WTC11 (cell line): Measurements from ENCODE around the gene ZNF414. TPM values are rescaled to one million over a fixed set of nuclear protein-coding genes. Genes with fewer than 3 reads are reported as not detected.

Experiments used
- ATAC-seq: fragments of 200-7000 bp; cut with Tn5 transposase; 2 replicates; pipeline ENCODE4 v1.10.0; 2021; ENCODE audit warnings: mild to moderate bottlenecking, moderate library complexity
- CTCF ChIA-PET: fragments of 300-600 bp; sonication (Branson Sonifier 250); formaldehyde crosslinking; loops from one replicate; lab custom pipeline; 2021; ENCODE audit warnings: antibody characterized with exemption; lab: Charles Lee
- POLR2A ChIA-PET: fragments of 350-600 bp; sonication (Branson Sonifier 250); formaldehyde crosslinking; loops from one replicate; lab custom pipeline; 2021; ENCODE audit warnings: antibody characterized with exemption; lab: Charles Lee
- DNase-seq: peaks from one replicate; pipeline ENCODE4 v3.0.0; 2021; ENCODE audit warnings: low spot score
- H3K27ac Mint-ChIP-seq: 2 replicates; pipeline ENCODE4 v1.8.0; 2021; ENCODE audit warnings: mixed read lengths
- H3K27me3 Mint-ChIP-seq: 2 replicates; pipeline ENCODE4 v1.8.0; 2021; ENCODE audit warnings: low read depth, mild to moderate bottlenecking, moderate library complexity, mixed read lengths
- H3K36me3 Mint-ChIP-seq: 2 replicates; pipeline ENCODE4 v1.8.0; 2021; ENCODE audit warnings: mixed read lengths
- H3K4me1 Mint-ChIP-seq: 2 replicates; pipeline ENCODE4 v1.8.0; 2022; ENCODE audit warnings: mixed read lengths
- H3K4me3 Mint-ChIP-seq: 2 replicates; pipeline ENCODE4 v1.8.0; 2021; ENCODE audit warnings: mild to moderate bottlenecking, moderate library complexity, mixed read lengths
- H3K9me3 Mint-ChIP-seq: 2 replicates; pipeline ENCODE4 v1.8.0; 2021; ENCODE audit warnings: mixed read lengths
- ERG ChIP-seq: fragments of 250-450 bp; sonication (Bioruptor Pico); IDR thresholded peaks from 2 replicates; pipeline ENCODE4 v1.8.0; 2021; ENCODE audit warnings: mild to moderate bottlenecking
- JAZF1 ChIP-seq: fragments of 250-450 bp; sonication (Bioruptor Pico); IDR thresholded peaks from 2 replicates; pipeline ENCODE4 v1.9.0; 2021; ENCODE audit warnings: moderate library complexity, mild to moderate bottlenecking, inconsistent platforms
- JUN ChIP-seq: sonication (generic); formaldehyde crosslinking; IDR thresholded peaks from 2 replicates; pipeline ENCODE4 v1.8.0; 2023; ENCODE audit warnings: mild to moderate bottlenecking, missing genetic modification reagents
- KAT7 ChIP-seq: sonication (generic); formaldehyde crosslinking; IDR thresholded peaks from 2 replicates; pipeline ENCODE4 v1.8.1; 2023; ENCODE audit warnings: missing genetic modification reagents, mild to moderate bottlenecking, borderline replicate concordance
- NFE2L1 ChIP-seq: sonication (generic); formaldehyde crosslinking; IDR thresholded peaks from 2 replicates; pipeline ENCODE4 v1.8.1; 2023; ENCODE audit warnings: missing genetic modification reagents
- OVOL2 ChIP-seq: fragments of 250-450 bp; sonication (Bioruptor Pico); IDR thresholded peaks from 2 replicates; pipeline ENCODE4 v1.9.0; 2021; ENCODE audit warnings: mild to moderate bottlenecking, borderline replicate concordance
- SMAD3 ChIP-seq: sonication (generic); formaldehyde crosslinking; IDR thresholded peaks from 2 replicates; pipeline ENCODE4 v1.8.0; 2022; ENCODE audit warnings: missing genetic modification reagents, mild to moderate bottlenecking, borderline replicate concordance
- ZNF423 ChIP-seq: fragments of 250-450 bp; sonication (Bioruptor Pico); IDR thresholded peaks from 2 replicates; pipeline ENCODE4 v2.1.2; 2022; ENCODE audit warnings: mild to moderate bottlenecking, moderate library complexity
- ZNF425 ChIP-seq: fragments of 250-450 bp; sonication (Bioruptor Pico); conservative IDR thresholded peaks from 2 replicates; pipeline ENCODE4 v1.9.0; 2021; ENCODE audit warnings: mild to moderate bottlenecking
- ZNF532 ChIP-seq: fragments of 250-450 bp; sonication (Bioruptor Pico); IDR thresholded peaks from 2 replicates; pipeline ENCODE4 v1.9.0; 2021; ENCODE audit warnings: mild to moderate bottlenecking, borderline replicate concordance
- ZNF671 ChIP-seq: fragments of 250-450 bp; sonication (Bioruptor Pico); IDR thresholded peaks from 2 replicates; pipeline ENCODE4 v1.8.0; 2021; ENCODE audit warnings: mild to moderate bottlenecking
- total RNA-seq: library from RNA; stranded (reverse); gene quantifications from 3 replicates; pipeline ENCODE4 v1.2.3, GENCODE V29; 2021
- TF ChIP-seq, protein P1 (sequence below): sonication (generic); formaldehyde crosslinking; IDR thresholded peaks from 2 replicates; pipeline ENCODE4 v1.8.1; 2022; ENCODE audit warnings: low read depth, missing genetic modification reagents, borderline replicate concordance
- TF ChIP-seq, protein P2 (sequence below): sonication (generic); formaldehyde crosslinking; IDR thresholded peaks from 2 replicates; pipeline ENCODE4 v1.8.0; 2022; ENCODE audit warnings: mild to moderate bottlenecking, missing genetic modification reagents
- TF ChIP-seq, protein P3 (sequence below): sonication (generic); formaldehyde crosslinking; IDR thresholded peaks from 2 replicates; pipeline ENCODE4 v1.8.1; 2023; ENCODE audit warnings: mild to moderate bottlenecking, missing genetic modification reagents, borderline replicate concordance
- TF ChIP-seq, protein P4 (sequence below): sonication (generic); formaldehyde crosslinking; IDR thresholded peaks from 2 replicates; pipeline ENCODE4 v1.8.0; 2023; ENCODE audit warnings: mild to moderate bottlenecking, missing genetic modification reagents

The ZNF414 gene
- total RNA-seq, 1 experiment from 2014 or later = 38.2 TPM

DNA sequence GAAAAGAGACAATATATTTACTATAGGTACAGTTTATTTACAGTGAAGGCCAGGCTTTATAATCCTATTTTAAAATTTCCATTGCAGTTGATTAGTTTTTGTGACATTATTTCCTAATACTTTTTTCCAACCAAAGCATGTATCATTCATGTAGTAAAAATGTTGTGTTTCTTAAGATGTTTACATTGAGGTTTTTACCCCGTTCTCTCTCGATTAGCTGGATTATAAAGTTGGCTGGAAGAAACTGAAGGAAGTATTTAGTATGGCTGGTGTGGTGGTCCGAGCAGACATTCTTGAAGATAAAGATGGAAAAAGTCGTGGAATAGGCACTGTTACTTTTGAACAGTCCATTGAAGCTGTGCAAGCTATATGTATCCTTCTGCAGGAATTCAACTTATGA lies 47.9 kb downstream of the ZNF414 start (continued):
- no peak for TF ChIP-seq ZNF425 (CRISPR knock-in tag)
- TF ChIP-seq ZNF671 = no peak
- TF ChIP-seq, protein P1, sequence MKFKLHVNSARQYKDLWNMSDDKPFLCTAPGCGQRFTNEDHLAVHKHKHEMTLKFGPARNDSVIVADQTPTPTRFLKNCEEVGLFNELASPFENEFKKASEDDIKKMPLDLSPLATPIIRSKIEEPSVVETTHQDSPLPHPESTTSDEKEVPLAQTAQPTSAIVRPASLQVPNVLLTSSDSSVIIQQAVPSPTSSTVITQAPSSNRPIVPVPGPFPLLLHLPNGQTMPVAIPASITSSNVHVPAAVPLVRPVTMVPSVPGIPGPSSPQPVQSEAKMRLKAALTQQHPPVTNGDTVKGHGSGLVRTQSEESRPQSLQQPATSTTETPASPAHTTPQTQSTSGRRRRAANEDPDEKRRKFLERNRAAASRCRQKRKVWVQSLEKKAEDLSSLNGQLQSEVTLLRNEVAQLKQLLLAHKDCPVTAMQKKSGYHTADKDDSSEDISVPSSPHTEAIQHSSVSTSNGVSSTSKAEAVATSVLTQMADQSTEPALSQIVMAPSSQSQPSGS (CRISPR knock-in tag) = no peak

DNA sequence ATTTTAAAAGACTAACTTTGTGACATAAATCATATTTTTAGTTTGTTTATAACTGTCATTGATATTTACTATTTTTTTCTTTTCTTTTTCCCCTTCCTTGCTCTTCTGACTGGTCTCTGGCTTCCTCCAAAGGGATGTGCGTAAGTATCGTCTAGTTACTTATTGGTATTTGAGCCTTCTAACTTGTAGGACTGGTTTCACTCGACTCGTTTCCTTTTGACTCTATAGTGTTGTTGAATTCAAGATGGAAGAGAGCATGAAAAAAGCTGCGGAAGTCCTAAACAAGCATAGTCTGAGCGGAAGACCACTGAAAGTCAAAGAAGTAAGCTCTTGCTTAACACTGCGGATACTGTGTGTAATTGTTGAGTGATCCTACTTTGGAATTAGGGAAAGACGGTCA lies 50.6 kb downstream of the ZNF414 start:
- ATAC-seq (no peak), DNase-seq (no peak)
- TF ChIP-seq ERG (CRISPR knock-in tag) (no peak), OVOL2 (CRISPR knock-in tag) (no peak)
- Mint-ChIP-seq H3K9me3 (no peaks in the 10 kb centered on the region), H3K36me3 (peaks cover 64% of the 10 kb centered on the region), H3K4me3 (no peak overlapping the region), H3K4me1 (peaks cover 45% of the 10 kb centered on the region), H3K27me3 (no peaks in the 10 kb centered on the region), H3K27ac (peak overlapping the region; percentile 58; the same call in 1 of the 2 replicates)
- POLR2A ChIA-PET = interaction anchor here (0.5 kb wide), 1 partner anchor 271 kb away, joined by 3 read pairs; no protein-coding TSS in a partner anchor
- CTCF ChIA-PET = interaction anchor here (0.5 to 1.3 kb wide), 2 partner anchors 120 to 128 kb away, joined by 3 to 5 read pairs; no protein-coding TSS in a partner anchor

DNA sequence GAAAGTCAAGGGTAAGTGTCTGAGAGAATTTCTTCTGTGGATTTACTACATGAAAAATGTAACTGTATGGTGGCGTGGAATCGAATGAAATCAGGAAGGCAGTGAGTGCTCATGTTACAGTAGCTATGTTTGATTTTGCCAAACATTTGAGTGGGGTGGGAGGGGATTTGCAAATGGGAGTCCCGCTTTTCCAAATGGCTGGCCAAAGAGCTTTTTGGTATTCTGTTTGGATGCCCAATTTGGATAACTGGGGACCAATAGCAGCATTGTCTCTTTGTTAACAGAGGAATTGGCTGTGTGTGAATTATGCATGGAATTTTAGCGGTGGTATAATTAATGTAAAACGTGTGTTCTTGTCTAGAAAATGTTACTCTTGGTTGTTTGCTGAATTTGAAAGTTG lies 51.4 kb downstream of the ZNF414 start:
- Mint-ChIP-seq H3K4me3 (no peak overlapping the region), H3K9me3 (no peaks in the 10 kb centered on the region), H3K4me1 (peaks cover 53% of the 10 kb centered on the region), H3K27ac (peak overlapping the region; percentile 88), H3K27me3 (no peaks in the 10 kb centered on the region), H3K36me3 (peaks cover 57% of the 10 kb centered on the region)
- ATAC-seq (no peak), DNase-seq (no peak)
- CTCF ChIA-PET = interaction anchor here (1.3 kb wide), 3 partner anchors 49 to 127 kb away, joined by 3 to 9 read pairs (median 4); partner anchors contain the start of gene MARCHF2
- POLR2A ChIA-PET = no interaction called here
- TF ChIP-seq JAZF1 (CRISPR knock-in tag) (no peak), ZNF423 (CRISPR knock-in tag) (no peak), NFE2L1 (no peak), ZNF532 (CRISPR knock-in tag) (no peak), JUN (CRISPR knock-in tag) (no peak), SMAD3 (CRISPR knock-in tag) (no peak), KAT7 (CRISPR knock-in tag) (no peak)
- TF ChIP-seq, protein P2, sequence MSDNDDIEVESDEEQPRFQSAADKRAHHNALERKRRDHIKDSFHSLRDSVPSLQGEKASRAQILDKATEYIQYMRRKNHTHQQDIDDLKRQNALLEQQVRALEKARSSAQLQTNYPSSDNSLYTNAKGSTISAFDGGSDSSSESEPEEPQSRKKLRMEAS (CRISPR knock-in tag) = no peak
- TF ChIP-seq, protein P3, sequence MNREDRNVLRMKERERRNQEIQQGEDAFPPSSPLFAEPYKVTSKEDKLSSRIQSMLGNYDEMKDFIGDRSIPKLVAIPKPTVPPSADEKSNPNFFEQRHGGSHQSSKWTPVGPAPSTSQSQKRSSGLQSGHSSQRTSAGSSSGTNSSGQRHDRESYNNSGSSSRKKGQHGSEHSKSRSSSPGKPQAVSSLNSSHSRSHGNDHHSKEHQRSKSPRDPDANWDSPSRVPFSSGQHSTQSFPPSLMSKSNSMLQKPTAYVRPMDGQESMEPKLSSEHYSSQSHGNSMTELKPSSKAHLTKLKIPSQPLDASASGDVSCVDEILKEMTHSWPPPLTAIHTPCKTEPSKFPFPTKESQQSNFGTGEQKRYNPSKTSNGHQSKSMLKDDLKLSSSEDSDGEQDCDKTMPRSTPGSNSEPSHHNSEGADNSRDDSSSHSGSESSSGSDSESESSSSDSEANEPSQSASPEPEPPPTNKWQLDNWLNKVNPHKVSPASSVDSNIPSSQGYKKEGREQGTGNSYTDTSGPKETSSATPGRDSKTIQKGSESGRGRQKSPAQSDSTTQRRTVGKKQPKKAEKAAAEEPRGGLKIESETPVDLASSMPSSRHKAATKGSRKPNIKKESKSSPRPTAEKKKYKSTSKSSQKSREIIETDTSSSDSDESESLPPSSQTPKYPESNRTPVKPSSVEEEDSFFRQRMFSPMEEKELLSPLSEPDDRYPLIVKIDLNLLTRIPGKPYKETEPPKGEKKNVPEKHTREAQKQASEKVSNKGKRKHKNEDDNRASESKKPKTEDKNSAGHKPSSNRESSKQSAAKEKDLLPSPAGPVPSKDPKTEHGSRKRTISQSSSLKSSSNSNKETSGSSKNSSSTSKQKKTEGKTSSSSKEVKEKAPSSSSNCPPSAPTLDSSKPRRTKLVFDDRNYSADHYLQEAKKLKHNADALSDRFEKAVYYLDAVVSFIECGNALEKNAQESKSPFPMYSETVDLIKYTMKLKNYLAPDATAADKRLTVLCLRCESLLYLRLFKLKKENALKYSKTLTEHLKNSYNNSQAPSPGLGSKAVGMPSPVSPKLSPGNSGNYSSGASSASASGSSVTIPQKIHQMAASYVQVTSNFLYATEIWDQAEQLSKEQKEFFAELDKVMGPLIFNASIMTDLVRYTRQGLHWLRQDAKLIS (CRISPR knock-in tag) = no peak
- TF ChIP-seq, protein P4, sequence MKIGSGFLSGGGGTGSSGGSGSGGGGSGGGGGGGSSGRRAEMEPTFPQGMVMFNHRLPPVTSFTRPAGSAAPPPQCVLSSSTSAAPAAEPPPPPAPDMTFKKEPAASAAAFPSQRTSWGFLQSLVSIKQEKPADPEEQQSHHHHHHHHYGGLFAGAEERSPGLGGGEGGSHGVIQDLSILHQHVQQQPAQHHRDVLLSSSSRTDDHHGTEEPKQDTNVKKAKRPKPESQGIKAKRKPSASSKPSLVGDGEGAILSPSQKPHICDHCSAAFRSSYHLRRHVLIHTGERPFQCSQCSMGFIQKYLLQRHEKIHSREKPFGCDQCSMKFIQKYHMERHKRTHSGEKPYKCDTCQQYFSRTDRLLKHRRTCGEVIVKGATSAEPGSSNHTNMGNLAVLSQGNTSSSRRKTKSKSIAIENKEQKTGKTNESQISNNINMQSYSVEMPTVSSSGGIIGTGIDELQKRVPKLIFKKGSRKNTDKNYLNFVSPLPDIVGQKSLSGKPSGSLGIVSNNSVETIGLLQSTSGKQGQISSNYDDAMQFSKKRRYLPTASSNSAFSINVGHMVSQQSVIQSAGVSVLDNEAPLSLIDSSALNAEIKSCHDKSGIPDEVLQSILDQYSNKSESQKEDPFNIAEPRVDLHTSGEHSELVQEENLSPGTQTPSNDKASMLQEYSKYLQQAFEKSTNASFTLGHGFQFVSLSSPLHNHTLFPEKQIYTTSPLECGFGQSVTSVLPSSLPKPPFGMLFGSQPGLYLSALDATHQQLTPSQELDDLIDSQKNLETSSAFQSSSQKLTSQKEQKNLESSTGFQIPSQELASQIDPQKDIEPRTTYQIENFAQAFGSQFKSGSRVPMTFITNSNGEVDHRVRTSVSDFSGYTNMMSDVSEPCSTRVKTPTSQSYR = no peak
